ENCODE measurements around the gene APP.

- no peak for TF ChIP-seq EZH2 (IDR thresholded peaks at IDR 0.05; ENCODE audit: borderline replicate concordance)
- TF ChIP-seq CTCF (IDR thresholded peaks at IDR 0.05; ENCODE audit: poor library complexity), result no peak
- no peak for TF ChIP-seq EZH2phosphoT487 (IDR thresholded peaks at IDR 0.05; ENCODE audit: low read depth, severe bottlenecking, unreplicated experiment)
Observed at GRCh38 chr21:25965951-25966707, 204.4 kb downstream of the APP start.
